ENCODE measurements around the gene PLA2G4E.

DNA sequence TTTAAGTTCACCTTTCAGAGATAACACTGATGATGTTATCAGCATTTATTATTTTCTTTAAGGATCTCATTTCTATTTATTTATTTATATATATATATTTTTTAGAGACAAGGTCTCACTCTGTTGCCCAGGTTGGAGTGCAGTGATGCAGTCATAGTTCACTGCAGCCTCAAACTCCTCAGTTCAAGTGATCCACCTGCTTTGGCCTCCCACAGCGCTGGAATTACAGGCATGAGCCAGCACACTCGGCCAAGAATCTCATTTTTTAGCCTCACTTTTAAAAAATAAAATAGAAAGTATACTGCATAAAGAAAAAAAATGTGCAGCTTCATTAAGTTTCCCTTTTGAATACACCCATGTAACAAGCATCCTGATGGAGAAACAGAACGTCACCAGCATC, 37.9 kb upstream of the PLA2G4E start:
- TF ChIP-seq, protein P1, sequence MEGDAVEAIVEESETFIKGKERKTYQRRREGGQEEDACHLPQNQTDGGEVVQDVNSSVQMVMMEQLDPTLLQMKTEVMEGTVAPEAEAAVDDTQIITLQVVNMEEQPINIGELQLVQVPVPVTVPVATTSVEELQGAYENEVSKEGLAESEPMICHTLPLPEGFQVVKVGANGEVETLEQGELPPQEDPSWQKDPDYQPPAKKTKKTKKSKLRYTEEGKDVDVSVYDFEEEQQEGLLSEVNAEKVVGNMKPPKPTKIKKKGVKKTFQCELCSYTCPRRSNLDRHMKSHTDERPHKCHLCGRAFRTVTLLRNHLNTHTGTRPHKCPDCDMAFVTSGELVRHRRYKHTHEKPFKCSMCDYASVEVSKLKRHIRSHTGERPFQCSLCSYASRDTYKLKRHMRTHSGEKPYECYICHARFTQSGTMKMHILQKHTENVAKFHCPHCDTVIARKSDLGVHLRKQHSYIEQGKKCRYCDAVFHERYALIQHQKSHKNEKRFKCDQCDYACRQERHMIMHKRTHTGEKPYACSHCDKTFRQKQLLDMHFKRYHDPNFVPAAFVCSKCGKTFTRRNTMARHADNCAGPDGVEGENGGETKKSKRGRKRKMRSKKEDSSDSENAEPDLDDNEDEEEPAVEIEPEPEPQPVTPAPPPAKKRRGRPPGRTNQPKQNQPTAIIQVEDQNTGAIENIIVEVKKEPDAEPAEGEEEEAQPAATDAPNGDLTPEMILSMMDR (conservative IDR thresholded peaks at IDR 0.05 in 1 of 2, IDR thresholded peaks at IDR 0.05 in 1 of 2; ENCODE audit: low read depth in 1 of 2, low read length in 2 of 2), result no peak
- no peak for TF ChIP-seq EZH2 (IDR thresholded peaks at IDR 0.05; ENCODE audit: low read length, missing control alignments)

Measured in fibroblast of lung (primary cell).